Measurements from ENCODE around the gene C2orf74.

GRCh38 chr2:61175036-61175435 lies 13.0 kb downstream of the C2orf74 start:
- TF ChIP-seq CTCF (conservative IDR thresholded peaks at IDR 0.05; ENCODE audit: low read length): no peak
- no peak for TF ChIP-seq EZH2phosphoT487 (IDR thresholded peaks at IDR 0.05; ENCODE audit: borderline replicate concordance)
